ENCODE data around the gene FGGY.

- TF ChIP-seq POLR2A (IDR thresholded peaks at IDR 0.05) (no peak), CTCF (IDR thresholded peaks at IDR 0.05 in 4 of 5, conservative IDR thresholded peaks at IDR 0.05 in 1 of 5) (no peak)
These were observed 370.1 kb downstream of the FGGY start for GRCh38 chr1:59667020-59667419.
